Measurements from ENCODE around the gene ANKRD24. TPM values are rescaled to one million over a fixed set of nuclear protein-coding genes. Genes with fewer than 3 reads are reported as not detected.

The ANKRD24 gene
- total and polyA plus RNA-seq, 2 of the 13 experiments (the other 11 are each of a cell fraction or from before 2014, with no cell fraction given), result 0.13 to 0.24 TPM

GRCh38 chr19:4228765-4229178 is 46.3 kb downstream of the ANKRD24 start (continued):
- TF ChIP-seq ATM (IDR thresholded peaks at IDR 0.05; ENCODE audit: borderline replicate concordance), result peak; percentile 27; the same call in 1 of the 2 replicates

GRCh38 chr19:4229179-4229931 is 46.9 kb downstream of the ANKRD24 start, which contains the start of gene EBI3:
Gene EBI3, plus strand, starts transcription at chr19:4229523. Its CDS starts 28 bp downstream, at chr19:4229551.
- H3K4me3 ChIP-seq (replicated peaks in 1 of 3; ENCODE audit: insufficient read depth in 1 of 3, low read depth in 2 of 3, low read length in 3 of 3), result peak within 1 kb of the TSS; percentile 18 to 62 (median 46); a peak in 4 of 6 replicates
- peak within 1 kb of the TSS; percentile 56 for H3K9ac ChIP-seq (ENCODE audit: insufficient read depth, low read depth, low read length)
- peak within 1 kb of the TSS; percentile 75 for H3K4me2 ChIP-seq (ENCODE audit: low read depth, low read length)
- no peaks in the 10 kb centered on the region for H3K36me3 ChIP-seq (replicated peaks in 1 of 2; ENCODE audit: control insufficient read depth in 1 of 2, insufficient read depth in 2 of 2, low read length in 2 of 2)
- peaks cover 0 to 10% of the 10 kb centered on the region in 2 experiments; a peak in 3 of 5 replicates for H3K27me3 ChIP-seq (ENCODE audit: control insufficient read depth in 1 of 2, insufficient read depth in 2 of 2, low read length in 2 of 2)
- no peak within 1 kb of the TSS for H3K27ac ChIP-seq (ENCODE audit: extremely low read length, insufficient read depth, low read length)
- ATAC-seq (peak; percentile 45), FAIRE-seq (no peak), DNase-seq (ENCODE audit: low spot score) (no peak)
- H2AFZ ChIP-seq (ENCODE audit: low read length), result no peak within 1 kb of the TSS
- CTCF ChIA-PET (ENCODE audit: low intra/inter-chr PET ratio, low total read pairs), result no interaction called here
- POLR2A ChIA-PET, result interaction anchor here (1.0 kb wide), 1 partner anchor 12 kb away, joined by 3 read pairs; no protein-coding TSS in a partner anchor
- no peaks in the 10 kb centered on the region for H3K79me2 ChIP-seq (ENCODE audit: insufficient read depth, low read length)
- in situ Hi-C loops (cut with HindIII; ENCODE audit: extremely low pct_ligation_motif_present, low pct_unique_long_range_greater_than_20kb), result no loop called here
- no TSS peak for BruUV-seq (replicated peaks)
- no peaks in the 10 kb centered on the region for H3K9me3 ChIP-seq (ENCODE audit: low read length)
- H4K20me1 ChIP-seq (ENCODE audit: insufficient read depth, low read length), result no peaks in the 10 kb centered on the region
- 1% methylated on average over 13 of the region's 19 CpGs for WGBS (ENCODE audit: low lambda C conversion rate)
- intact Hi-C loops (cut with micrococcal nuclease; ENCODE audit: unreplicated experiment), result no loop called here
- peaks cover 44% of the 10 kb centered on the region for H3K4me1 ChIP-seq (ENCODE audit: insufficient read depth, low read length)
- TF ChIP-seq, protein P1, sequence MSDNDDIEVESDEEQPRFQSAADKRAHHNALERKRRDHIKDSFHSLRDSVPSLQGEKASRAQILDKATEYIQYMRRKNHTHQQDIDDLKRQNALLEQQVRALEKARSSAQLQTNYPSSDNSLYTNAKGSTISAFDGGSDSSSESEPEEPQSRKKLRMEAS (IDR thresholded peaks at IDR 0.05), result peak; percentile 40; the same call in 1 of the 2 replicates
- TF ChIP-seq ZC3H4 (CRISPR knock-in tag; IDR thresholded peaks at IDR 0.05; ENCODE audit: borderline replicate concordance) (no peak), DMTF1 (CRISPR knock-in tag; IDR thresholded peaks at IDR 0.05) (no peak), ZNF234 (CRISPR knock-in tag; conservative IDR thresholded peaks at IDR 0.05) (no peak), PLSCR1 (CRISPR knock-in tag; IDR thresholded peaks at IDR 0.05; ENCODE audit: borderline replicate concordance) (no peak), ZNF564 (CRISPR knock-in tag; IDR thresholded peaks at IDR 0.05) (0 out of 2 replicates have a peak, but pooled peaks have one; percentile 34), SP5 (CRISPR knock-in tag; IDR thresholded peaks at IDR 0.05; ENCODE audit: borderline replicate concordance, low read depth) (peak; percentile 34; the same call in 1 of the 2 replicates), FOXO1 (CRISPR knock-in tag; IDR thresholded peaks at IDR 0.05) (no peak), ZNF350 (CRISPR knock-in tag; IDR thresholded peaks at IDR 0.05; ENCODE audit: borderline replicate concordance, low read depth) (peak; percentile 21; the same call in 1 of the 2 replicates), KDM2A (CRISPR knock-in tag; IDR thresholded peaks at IDR 0.05; ENCODE audit: borderline replicate concordance, low read depth) (0 out of 2 replicates have a peak, but pooled peaks have one; percentile 21), ZNF280B (CRISPR knock-in tag; IDR thresholded peaks at IDR 0.05; ENCODE audit: borderline replicate concordance) (peak; percentile 76), SALL1 (CRISPR knock-in tag; IDR thresholded peaks at IDR 0.05) (peak; percentile 67), TFAP4 (IDR thresholded peaks at IDR 0.05; ENCODE audit: borderline replicate concordance, low read depth) (peak; percentile 27; the same call in 1 of the 2 replicates)
